Small intestine (tissue), 7 donors: Measurements from ENCODE around the gene ZNF549. TPM values are rescaled to one million over a fixed set of nuclear protein-coding genes. Genes with fewer than 3 reads are reported as not detected.
"Not testable (repeated sequence)": the region's sequence is repeated elsewhere in the genome, so short reads cannot be mapped to it uniquely, and the experiment has no call there.

Experiments used
- DNase-seq, 2 donors: peaks; one replicate each; pipeline versions ENCODE4 v3.0.0 to v3.0.0-alpha.2; 2013
- FAIRE-seq: peaks from 2 replicates; lab custom pipeline; 2012; peaks lifted over from hg19 to GRCh38; lab: Jason Lieb, UNC
- H3K27ac ChIP-seq, 3 donors: one replicate each; pipeline ENCODE4 v1.5.1; 2013; ENCODE audit warnings: low read length in 2 of 3, mild to moderate bottlenecking in 2 of 3, control low read depth in 1 of 3, inconsistent platforms in 1 of 3, low read depth in 1 of 3, moderate library complexity in 1 of 3
- H3K27me3 ChIP-seq, 3 donors: one replicate each; pipeline ENCODE4 v1.6.1; 2013; ENCODE audit warnings: low read length in 3 of 3, inconsistent platforms in 1 of 3; ENCODE audit not compliant: control insufficient read depth in 3 of 3, insufficient read depth in 3 of 3
- H3K36me3 ChIP-seq, 3 donors: one replicate each; pipeline ENCODE4 v1.6.1; 2013; ENCODE audit warnings: low read length in 3 of 3, inconsistent platforms in 1 of 3, low read depth in 1 of 3, mild to moderate bottlenecking in 1 of 3, moderate library complexity in 1 of 3; ENCODE audit not compliant: control insufficient read depth in 3 of 3, insufficient read depth in 2 of 3
- H3K4me1 ChIP-seq, 3 donors: one replicate each; pipeline ENCODE4 v1.6.1; 2013; ENCODE audit warnings: low read length in 2 of 3, inconsistent platforms in 1 of 3, low read depth in 1 of 3, mild to moderate bottlenecking in 1 of 3, moderate library complexity in 1 of 3; ENCODE audit not compliant: control insufficient read depth in 3 of 3, insufficient read depth in 2 of 3
- H3K4me3 ChIP-seq, 3 donors: one replicate each; pipeline ENCODE4 v1.5.1; 2013; ENCODE audit warnings: low read length in 3 of 3, control low read depth in 1 of 3, inconsistent platforms in 1 of 3, low read depth in 1 of 3, mild to moderate bottlenecking in 1 of 3, moderate library complexity in 1 of 3
- H3K9me3 ChIP-seq, 2 donors: one replicate each; pipeline ENCODE4 v1.6.1; 2013; ENCODE audit warnings: low read depth in 1 of 2, low read length in 1 of 2; ENCODE audit not compliant: control insufficient read depth in 2 of 2, insufficient read depth in 1 of 2
- WGBS, 3 donors: extraction: QIAGEN DNeasy Blood & Tissue Kit; methylation state at CpG; one replicate each; pipeline ENCODE4 v1.1.7; 2013; 5-methylcytosine and 5-hydroxymethylcytosine counted together
- polyA plus RNA-seq, 4 donors: library from polyadenylated mRNA; stranded (reverse) in 3 of 4; unstranded in 1 of 4; fragments of 200-250 nt in 3 of 4; fragments of 120-200 nt in 1 of 4; gene quantifications; one replicate each; pipeline versions ENCODE4 v1.2.1 to v1.2.3, GENCODE V29; 2013
- donor health status: healthy with polysubstance abuse.
- donor health status: control.
- donor health status: control.
- donor health status: Bipolar disorder and iron deficiency.
- donor health status: healthy.

Gene ZNF549
- polyA plus RNA-seq, 4 donors = 0.89 to 11.5 (median 1.7) TPM

DNA sequence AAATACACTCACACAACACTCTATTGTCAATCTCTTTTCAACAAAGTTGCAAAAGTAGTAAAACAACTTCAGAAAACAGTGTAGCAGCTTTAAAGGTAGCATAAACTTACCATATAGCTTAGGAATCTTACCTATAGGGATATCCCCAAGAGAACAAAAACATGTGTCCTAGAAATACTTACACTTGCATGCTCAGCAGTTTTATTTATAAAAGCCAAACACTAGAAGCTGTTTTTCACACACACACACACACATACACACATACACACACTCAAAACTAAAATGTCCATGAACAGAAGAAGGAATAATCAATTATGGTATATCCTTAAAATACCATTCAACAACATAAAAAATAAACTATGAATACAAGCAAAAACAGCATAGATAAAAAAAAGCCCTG lies 15.7 kb upstream of the ZNF549 start:
- no peak for FAIRE-seq

DNA sequence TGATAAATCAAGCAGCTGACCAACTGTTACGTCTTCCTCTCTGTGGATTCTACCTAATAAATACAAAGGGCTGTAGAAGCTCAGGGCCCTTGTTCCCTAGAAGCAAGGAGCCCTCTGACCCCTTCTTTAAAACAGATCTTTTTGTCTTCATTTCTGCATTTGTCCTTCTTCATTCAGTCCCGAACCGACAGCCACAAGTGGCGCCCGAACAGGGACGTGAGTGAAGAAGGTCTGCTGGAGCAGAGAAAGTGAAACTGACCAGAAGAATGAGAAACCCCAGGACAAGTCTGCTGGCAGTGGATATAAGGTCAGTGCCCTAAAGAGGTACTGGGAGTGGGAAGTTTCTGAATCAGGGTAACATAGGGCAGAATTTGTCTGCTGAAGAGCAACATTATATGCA lies 14.3 kb upstream of the ZNF549 start:
- peak in 1 of 2 donors; percentile 25 for DNase-seq
- Histone ChIP-seq H3K9me3 (peaks cover 3 to 35% of the 10 kb centered on the region in 2 donors), H3K27me3 (no peaks in the 10 kb centered on the region), H3K27ac (no peak overlapping the region), H3K4me1 (no peaks in the 10 kb centered on the region), H3K4me3 (no peak overlapping the region), H3K36me3 (peaks cover 2 to 5% (median 3%) of the 10 kb centered on the region in 3 donors)
- no peak for FAIRE-seq
- 95 to 96% (median 95%) methylated on average over 6 of the region's 6 CpGs for WGBS, 3 donors

More for the DNA sequence above, 15.7 kb upstream of the ZNF549 start:
- H3K9me3 ChIP-seq = peaks cover 3 to 38% of the 10 kb centered on the region in 2 donors
- DNase-seq = no peak
- peaks cover 8 to 11% (median 9%) of the 10 kb centered on the region in 3 donors for H3K36me3 ChIP-seq
- H3K27me3 ChIP-seq = no peaks in the 10 kb centered on the region
- no peaks in the 10 kb centered on the region for H3K4me1 ChIP-seq
- H3K27ac ChIP-seq = no peak overlapping the region
- no peak overlapping the region for H3K4me3 ChIP-seq

DNA sequence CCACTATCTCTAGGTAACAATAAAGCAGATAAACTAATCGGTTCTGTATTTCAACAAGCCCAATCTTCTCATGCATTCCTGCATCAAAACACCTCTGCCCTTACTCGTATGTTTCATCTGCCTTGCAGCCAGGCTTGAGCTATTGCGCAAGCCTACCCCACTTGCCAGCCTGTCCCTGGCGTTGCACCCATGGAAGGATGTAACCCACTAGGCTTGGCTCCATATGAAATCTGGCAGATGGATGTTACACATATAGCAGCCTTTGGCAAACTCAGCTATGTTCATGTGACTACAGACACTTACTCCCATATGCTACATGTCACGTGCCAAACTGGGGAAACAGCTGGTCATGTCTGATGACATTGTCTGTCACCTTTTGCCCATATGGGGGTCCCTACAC lies 11.9 kb upstream of the ZNF549 start:
- Histone ChIP-seq H3K36me3 (peaks cover 2 to 5% (median 3%) of the 10 kb centered on the region in 3 donors), H3K4me3 (no peak overlapping the region)
- WGBS, 3 donors = 88 to 94% (median 91%) methylated on average over 5 of the region's 5 CpGs

GRCh38 chr19:57518021-57518420 lies 9.1 kb upstream of the ZNF549 start:
- 87 to 92% (median 87%) methylated on average over 4 of the region's 4 CpGs for WGBS, 3 donors
- FAIRE-seq, H3K4me3 ChIP-seq, DNase-seq, H3K4me1 ChIP-seq, H3K27me3 ChIP-seq, H3K27ac ChIP-seq, H3K36me3 ChIP-seq: not testable (repeated sequence)
- peaks cover 1 to 29% of the 10 kb centered on the region in 2 donors for H3K9me3 ChIP-seq

More for the DNA sequence above, 11.9 kb upstream of the ZNF549 start:
- DNase-seq (no peak), FAIRE-seq (no peak)
- Histone ChIP-seq H3K27me3 (no peaks in the 10 kb centered on the region), H3K27ac (no peak overlapping the region), H3K9me3 (peaks cover 3 to 34% of the 10 kb centered on the region in 2 donors), H3K4me1 (no peaks in the 10 kb centered on the region)

DNA sequence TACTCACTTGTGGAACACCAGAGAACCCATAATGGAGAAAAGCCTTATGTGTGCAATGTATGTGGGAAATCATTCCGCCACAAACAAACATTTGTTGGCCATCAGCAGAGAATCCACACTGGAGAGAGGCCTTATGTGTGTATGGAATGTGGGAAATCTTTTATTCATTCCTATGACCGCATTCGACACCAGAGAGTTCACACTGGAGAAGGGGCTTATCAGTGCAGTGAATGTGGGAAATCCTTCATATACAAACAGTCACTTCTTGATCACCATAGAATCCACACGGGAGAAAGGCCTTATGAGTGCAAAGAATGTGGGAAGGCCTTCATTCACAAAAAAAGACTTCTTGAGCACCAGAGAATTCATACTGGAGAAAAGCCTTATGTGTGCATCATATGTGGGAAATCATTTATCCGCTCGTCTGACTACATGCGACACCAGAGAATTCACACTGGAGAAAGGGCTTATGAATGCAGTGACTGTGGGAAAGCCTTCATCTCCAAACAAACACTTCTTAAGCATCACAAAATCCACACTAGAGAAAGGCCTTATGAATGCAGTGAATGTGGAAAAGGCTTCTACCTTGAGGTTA lies 10.9 kb downstream of the ZNF549 start:
- H3K4me3 ChIP-seq = no peak overlapping the region
- peaks cover 32 to 38% (median 34%) of the 10 kb centered on the region in 3 donors for H3K36me3 ChIP-seq
- 98 to 99% (median 98%) methylated on average over 7 of the region's 7 CpGs for WGBS, 3 donors
- DNase-seq (no peak), FAIRE-seq (no peak)
- H3K27me3 ChIP-seq = no peaks in the 10 kb centered on the region
- peaks cover 11 to 82% of the 10 kb centered on the region in 2 donors for H3K9me3 ChIP-seq
- H3K27ac ChIP-seq = no peak overlapping the region
- H3K4me1 ChIP-seq = no peaks in the 10 kb centered on the region

DNA sequence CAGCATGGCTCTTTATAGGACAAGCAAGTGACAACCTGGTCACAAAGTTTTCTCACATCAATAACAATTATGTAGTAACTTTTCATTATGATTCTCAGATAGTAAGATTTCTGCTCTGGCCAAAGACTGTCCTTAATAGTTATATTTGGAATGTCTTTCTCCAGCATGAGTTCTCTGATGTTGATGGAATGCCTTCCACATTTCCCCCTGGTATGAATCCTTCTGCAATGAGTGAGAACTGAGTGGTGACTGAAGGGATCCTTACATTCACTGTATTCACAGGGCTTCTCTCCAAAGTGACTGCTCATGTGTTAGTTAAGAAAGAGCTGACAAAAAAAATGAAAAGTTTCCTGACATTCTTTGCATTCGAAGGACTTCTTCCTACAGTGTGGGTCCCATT lies 19.4 kb downstream of the ZNF549 start:
- DNase-seq = no peak
- peaks cover 35 to 40% (median 39%) of the 10 kb centered on the region in 3 donors for H3K36me3 ChIP-seq
- 94 to 100% (median 100%) methylated on average over 1 of the region's 1 CpG for WGBS, 3 donors
- FAIRE-seq = no peak
- H3K4me1 ChIP-seq = no peaks in the 10 kb centered on the region
- H3K9me3 ChIP-seq = peaks cover 6 to 71% of the 10 kb centered on the region in 2 donors
- no peak overlapping the region for H3K4me3 ChIP-seq
- H3K27ac ChIP-seq = no peak overlapping the region
- peaks cover 0 to 3% (median 0%) of the 10 kb centered on the region in 3 donors for H3K27me3 ChIP-seq

GRCh38 chr19:57552432-57552831 lies 25.3 kb downstream of the ZNF549 start:
- H3K4me1 ChIP-seq = no peaks in the 10 kb centered on the region
- H3K27ac ChIP-seq = no peak overlapping the region
- H3K4me3 ChIP-seq = no peak overlapping the region
- no peaks in the 10 kb centered on the region for H3K27me3 ChIP-seq
- no peak for DNase-seq
- 90 to 98% (median 97%) methylated on average over 2 of the region's 2 CpGs for WGBS, 3 donors
- H3K36me3 ChIP-seq = peaks cover 38 to 57% (median 49%) of the 10 kb centered on the region in 3 donors
- no peak for FAIRE-seq
- H3K9me3 ChIP-seq = peaks cover 6 to 72% of the 10 kb centered on the region in 2 donors

- Histone ChIP-seq H3K9me3 (peaks cover 0 to 43% of the 10 kb centered on the region in 2 donors), H3K4me1 (peaks cover 4 to 13% (median 7%) of the 10 kb centered on the region in 3 donors), H3K36me3 (peaks cover 11 to 34% (median 18%) of the 10 kb centered on the region in 3 donors), H3K27me3 (no peaks in the 10 kb centered on the region), H3K4me3 (no peak overlapping the region), H3K27ac (no peak overlapping the region)
- FAIRE-seq (no peak), DNase-seq (no peak)
- 88 to 95% (median 89%) methylated on average over 5 of the region's 5 CpGs for WGBS, 3 donors
These were observed 30.5 kb downstream of the ZNF549 start for GRCh38 chr19:57557659-57558058.
